Measurements from ENCODE around the gene PROSER2. TPM values are rescaled to one million over a fixed set of nuclear protein-coding genes. Genes with fewer than 3 reads are reported as not detected.

Gene PROSER2
- total RNA-seq, 6 experiments from 2014 or later, result 0.74 to 2.9 (median 1.5) TPM

GRCh38 chr10:11878776-11879175 lies 55.6 kb downstream of the PROSER2 start:
- no peaks in the 10 kb centered on the region for H3K27me3 Mint-ChIP-seq (ENCODE audit: insufficient read depth)
- no peaks in the 10 kb centered on the region for H3K9me3 Mint-ChIP-seq
- no peaks in the 10 kb centered on the region for H3K36me3 Mint-ChIP-seq (ENCODE audit: low read depth)
- no peak overlapping the region for H3K27ac Mint-ChIP-seq
- no peak for TF ChIP-seq CTCF (IDR thresholded peaks at IDR 0.05)
- DNase-seq, result no peak
- no peak overlapping the region for H3K4me3 Mint-ChIP-seq
- peaks cover 38% of the 10 kb centered on the region for H3K4me1 Mint-ChIP-seq (ENCODE audit: low read depth)

GRCh38 chr10:11879387-11880094 lies 56.4 kb downstream of the PROSER2 start:
- Mint-ChIP-seq H3K27me3 (ENCODE audit: insufficient read depth) (no peaks in the 10 kb centered on the region), H3K4me3 (no peak overlapping the region), H3K4me1 (ENCODE audit: low read depth) (peaks cover 38% of the 10 kb centered on the region), H3K36me3 (ENCODE audit: low read depth) (no peaks in the 10 kb centered on the region), H3K9me3 (no peaks in the 10 kb centered on the region), H3K27ac (no peak overlapping the region)
- no peak for TF ChIP-seq CTCF (IDR thresholded peaks at IDR 0.05)
- no peak for DNase-seq

- peaks cover 30% of the 10 kb centered on the region for H3K4me1 Mint-ChIP-seq (ENCODE audit: low read depth)
- no peaks in the 10 kb centered on the region for H3K9me3 Mint-ChIP-seq
- no peaks in the 10 kb centered on the region for H3K27me3 Mint-ChIP-seq (ENCODE audit: insufficient read depth)
- DNase-seq, result no peak
- no peak for TF ChIP-seq CTCF (IDR thresholded peaks at IDR 0.05)
- no peak overlapping the region for H3K27ac Mint-ChIP-seq
- no peaks in the 10 kb centered on the region for H3K36me3 Mint-ChIP-seq (ENCODE audit: low read depth)
- H3K4me3 Mint-ChIP-seq, result no peak overlapping the region
Observed at GRCh38 chr10:11880151-11881029, 57.2 kb downstream of the PROSER2 start.

- Mint-ChIP-seq H3K27me3 (ENCODE audit: insufficient read depth) (no peaks in the 10 kb centered on the region), H3K4me3 (no peak overlapping the region), H3K9me3 (no peaks in the 10 kb centered on the region), H3K4me1 (ENCODE audit: low read depth) (peaks cover 24% of the 10 kb centered on the region), H3K36me3 (ENCODE audit: low read depth) (no peaks in the 10 kb centered on the region), H3K27ac (no peak overlapping the region)
- no peak for DNase-seq
- TF ChIP-seq CTCF (IDR thresholded peaks at IDR 0.05), result no peak
Observed at GRCh38 chr10:11881030-11881476, 57.9 kb downstream of the PROSER2 start.

- peaks cover 17% of the 10 kb centered on the region for H3K4me1 Mint-ChIP-seq (ENCODE audit: low read depth)
- H3K4me3 Mint-ChIP-seq, result peak overlapping the region; percentile 2; the same call in 1 of the 2 replicates
- 0 out of 2 replicates have a peak, but pooled peaks have one; percentile 13 for TF ChIP-seq CTCF (IDR thresholded peaks at IDR 0.05)
- no peaks in the 10 kb centered on the region for H3K9me3 Mint-ChIP-seq
- H3K27ac Mint-ChIP-seq, result peak overlapping the region; percentile 11; the same call in 1 of the 2 replicates
- H3K36me3 Mint-ChIP-seq (ENCODE audit: low read depth), result no peaks in the 10 kb centered on the region
- DNase-seq, result peak; percentile 25
- H3K27me3 Mint-ChIP-seq (ENCODE audit: insufficient read depth), result no peaks in the 10 kb centered on the region
Observed at GRCh38 chr10:11881477-11882417, 58.6 kb downstream of the PROSER2 start.
